H1 (cell line): ENCODE measurements around the gene FNDC3A. TPM values are rescaled to one million over a fixed set of nuclear protein-coding genes. Genes with fewer than 3 reads are reported as not detected.

Experiments
- CTCF ChIA-PET: fragments of 300-600 bp; sonication (Branson Sonifier 250); formaldehyde crosslinking; loops from one replicate; lab custom pipeline; 2021; ENCODE audit not compliant: partially characterized antibody; lab: Charles Lee
- POLR2A ChIA-PET: fragments of 300-600 bp; sonication (Branson Sonifier 250); formaldehyde crosslinking; loops from one replicate; lab custom pipeline; 2021; ENCODE audit warnings: inconsistent platforms; ENCODE audit not compliant: partially characterized antibody; lab: Charles Lee
- DNase-seq, 2 experiments: peaks; one replicate each; pipeline versions ENCODE4 v3.0.0 to v3.0.0-alpha.2; 2010 to 2022; ENCODE audit warnings: low spot score in 2 of 2, low read depth in 1 of 2, mixed read lengths in 1 of 2
- FAIRE-seq: peaks from 2 replicates; lab custom pipeline; 2011; peaks lifted over from hg19 to GRCh38; lab: Jason Lieb, UNC
- H2AFZ ChIP-seq: 2 replicates; pipeline ENCODE4 v1.8.1; 2012; ENCODE audit warnings: low read length, inconsistent platforms
- H2AK5ac ChIP-seq: 2 replicates; pipeline ENCODE4 v1.6.1; 2013; ENCODE audit warnings: low read depth, low read length
- H2BK120ac ChIP-seq: replicated peaks from 2 replicates; pipeline ENCODE3; 2013; ENCODE audit warnings: low read depth, low read length, inconsistent platforms
- H2BK12ac ChIP-seq: 2 replicates; pipeline ENCODE4 v1.6.1; 2013; ENCODE audit warnings: low read depth, low read length
- H2BK15ac ChIP-seq: 2 replicates; pipeline ENCODE4 v1.6.1; 2013; ENCODE audit warnings: low read length
- H2BK20ac ChIP-seq: 2 replicates; pipeline ENCODE4 v1.6.1; 2013; ENCODE audit warnings: low read length
- H2BK5ac ChIP-seq: 2 replicates; pipeline ENCODE4 v1.6.1; 2013; ENCODE audit warnings: low read depth, low read length
- H3K14ac ChIP-seq: 2 replicates; pipeline ENCODE4 v1.6.1; 2013; ENCODE audit warnings: inconsistent platforms; ENCODE audit not compliant: insufficient read length
- H3K18ac ChIP-seq: 2 replicates; pipeline ENCODE4 v1.6.1; 2013; ENCODE audit warnings: low read length; ENCODE audit errors: extremely low read depth
- H3K23ac ChIP-seq: 2 replicates; pipeline ENCODE4 v1.6.1; 2013; ENCODE audit warnings: inconsistent platforms; ENCODE audit not compliant: insufficient read length
- H3K23me2 ChIP-seq: 2 replicates; pipeline ENCODE4 v1.6.1; 2013; ENCODE audit warnings: low read depth, low read length
- H3K27ac ChIP-seq: 2 replicates; pipeline ENCODE4 v1.6.1; 2011; ENCODE audit warnings: low read depth, low read length, inconsistent platforms
- H3K27me3 ChIP-seq, 4 experiments: replicated peaks in 1 of 4; 1 replicate in 1 of 4; 2 replicates in 3 of 4; pipeline versions ENCODE4 v1.6.1 to v1.8.1; 2011 to 2013; ENCODE audit warnings: low read length in 3 of 4, mild to moderate bottlenecking in 3 of 4, inconsistent platforms in 2 of 4, mixed read lengths in 2 of 4, moderate library complexity in 1 of 4; ENCODE audit not compliant: control insufficient read depth in 3 of 4, insufficient read depth in 3 of 4; ENCODE audit errors: extremely low read depth in 1 of 4
- H3K36me3 ChIP-seq, 4 experiments: 2 replicates each; pipeline versions ENCODE4 v1.6.1 to v1.8.1; 2011 to 2013; ENCODE audit warnings: mild to moderate bottlenecking in 4 of 4, low read length in 3 of 4, moderate library complexity in 2 of 4, control low read depth in 1 of 4, inconsistent platforms in 1 of 4; ENCODE audit not compliant: insufficient read depth in 4 of 4, control insufficient read depth in 2 of 4
- H3K4ac ChIP-seq: replicated peaks from 2 replicates; pipeline ENCODE3; 2013; ENCODE audit warnings: low read length, low read depth, mixed read lengths, inconsistent platforms; ENCODE audit not compliant: insufficient read length
- H3K4me1 ChIP-seq, 4 experiments: replicated peaks in 1 of 4; 1 replicate in 1 of 4; 2 replicates in 3 of 4; pipeline versions ENCODE4 v1.6.1 to v1.8.1; 2011 to 2013; ENCODE audit warnings: low read length in 3 of 4, inconsistent platforms in 2 of 4, mixed read lengths in 1 of 4; ENCODE audit not compliant: insufficient read depth in 4 of 4, control insufficient read depth in 3 of 4
- H3K4me2 ChIP-seq, 2 experiments: 2 replicates each; pipeline versions ENCODE4 v1.6.1 to v1.8.1; 2011 to 2013; ENCODE audit warnings: low read depth in 2 of 2, low read length in 2 of 2, control low read depth in 1 of 2, inconsistent platforms in 1 of 2, mild to moderate bottlenecking in 1 of 2; ENCODE audit not compliant: insufficient read depth in 1 of 2
- H3K4me3 ChIP-seq, 4 experiments: fragments of 200-600, 300-600 bp in 1 of 4; sonication (generic), shearing (Covaris generic), sonication (Bioruptor Twin) in 1 of 4; 2 replicates each; pipeline versions ENCODE4 v1.5.1 to v1.8.1; 2011 to 2016; ENCODE audit warnings: low read length in 4 of 4, low read depth in 3 of 4, control low read depth in 2 of 4, inconsistent platforms in 2 of 4, mild to moderate bottlenecking in 2 of 4, mixed read lengths in 1 of 4, moderate library complexity in 1 of 4; ENCODE audit not compliant: insufficient read depth in 2 of 4; ENCODE audit errors: extremely low read depth in 1 of 4
- H3K56ac ChIP-seq: replicated peaks from 2 replicates; pipeline ENCODE3; 2013; ENCODE audit warnings: low read depth, mild to moderate bottlenecking, mixed read lengths, low read length, inconsistent platforms; ENCODE audit not compliant: insufficient read length
- H3K79me1 ChIP-seq: 2 replicates; pipeline ENCODE4 v1.6.1; 2013; ENCODE audit warnings: low read depth, low read length, control low read depth
- H3K79me2 ChIP-seq, 2 experiments: 2 replicates each; pipeline versions ENCODE4 v1.6.1 to v1.8.1; 2012 to 2013; ENCODE audit warnings: low read length in 2 of 2, mild to moderate bottlenecking in 2 of 2, inconsistent platforms in 1 of 2; ENCODE audit not compliant: insufficient read depth in 2 of 2, control insufficient read depth in 1 of 2
- H3K9ac ChIP-seq, 4 experiments: replicated peaks in 1 of 4; 1 replicate in 1 of 4; 2 replicates in 3 of 4; pipeline versions ENCODE4 v1.6.1 to v1.8.1; 2011 to 2013; ENCODE audit warnings: low read depth in 3 of 4, low read length in 3 of 4, control low read depth in 2 of 4, mild to moderate bottlenecking in 2 of 4, moderate library complexity in 2 of 4, inconsistent platforms in 1 of 4; ENCODE audit errors: extremely low read depth in 1 of 4
- H3K9me3 ChIP-seq, 2 experiments: 2 replicates each; pipeline versions ENCODE4 v1.6.1 to v1.8.1; 2012 to 2013; ENCODE audit warnings: mild to moderate bottlenecking in 2 of 2, moderate library complexity in 2 of 2, control low read depth in 1 of 2, inconsistent platforms in 1 of 2, low read depth in 1 of 2, low read length in 1 of 2, mixed read lengths in 1 of 2; ENCODE audit not compliant: insufficient read depth in 2 of 2
- H4K20me1 ChIP-seq, 2 experiments: replicated peaks in 1 of 2; 2 replicates each; pipeline versions ENCODE3 to v1.8.1; 2011 to 2013; ENCODE audit warnings: inconsistent platforms in 2 of 2, low read length in 2 of 2, mild to moderate bottlenecking in 1 of 2; ENCODE audit not compliant: insufficient read depth in 2 of 2, control insufficient read depth in 1 of 2
- H4K5ac ChIP-seq: 2 replicates; pipeline ENCODE4 v1.6.1; 2013; ENCODE audit warnings: low read length, low read depth, mixed read lengths, inconsistent platforms; ENCODE audit not compliant: insufficient read length
- H4K8ac ChIP-seq: 2 replicates; pipeline ENCODE4 v1.8.0; 2013; ENCODE audit warnings: mild to moderate bottlenecking, moderate library complexity, low read length, inconsistent platforms; ENCODE audit not compliant: insufficient read depth; ENCODE audit errors: extremely low read depth
- H4K91ac ChIP-seq: replicated peaks from 2 replicates; pipeline ENCODE3; 2013; ENCODE audit warnings: low read length, mixed read lengths, inconsistent platforms; ENCODE audit not compliant: insufficient read length
- RAD21 ChIP-seq, 2 experiments: IDR thresholded peaks in 1 of 2; conservative IDR thresholded peaks in 1 of 2; 2 replicates each; pipeline ENCODE4 v1.6.1; 2011; ENCODE audit warnings: low read depth in 2 of 2, low read length in 2 of 2, improper control_type of control experiment in 1 of 2, inconsistent platforms in 1 of 2, mild to moderate bottlenecking in 1 of 2, moderate library complexity in 1 of 2
- SAP30 ChIP-seq: fragments of 300-600 bp; sonication (generic); IDR thresholded peaks from 2 replicates; pipeline ENCODE4 v1.7.1; 2012; ENCODE audit warnings: low read length, moderate library complexity, mild to moderate bottlenecking, inconsistent platforms; ENCODE audit not compliant: insufficient read depth, insufficient replicate concordance
- SIX5 ChIP-seq: IDR thresholded peaks from 2 replicates; pipeline ENCODE4 v1.6.1; 2011; ENCODE audit warnings: mild to moderate bottlenecking, low read depth, low read length
- SP2 ChIP-seq: IDR thresholded peaks from 2 replicates; pipeline ENCODE4 v1.6.1; 2012; ENCODE audit warnings: mild to moderate bottlenecking, low read length, inconsistent platforms
- TAF7 ChIP-seq: optimal IDR thresholded peaks from 2 replicates; pipeline ENCODE3; 2011; ENCODE audit warnings: low read depth, mild to moderate bottlenecking, inconsistent platforms, low read length, moderate library complexity, borderline replicate concordance
- TBP ChIP-seq: IDR thresholded peaks from 2 replicates; pipeline ENCODE4 v1.6.1; 2011; ENCODE audit warnings: low read depth, low read length, improper control_type of control experiment
- ZNF274 ChIP-seq: IDR thresholded peaks from 2 replicates; pipeline ENCODE4 v1.7.0; 2012; ENCODE audit warnings: low read length, borderline replicate concordance; ENCODE audit errors: extremely low read depth
- WGBS, 2 experiments: shearing (Covaris generic) in 1 of 2; methylation state at CpG; one replicate each; pipeline versions ENCODE4 v1.1.6 to v1.1.7; 2013 to 2015; ENCODE audit warnings: low lambda C conversion rate in 2 of 2, mixed read lengths in 2 of 2, inconsistent platforms in 1 of 2, low coverage in 1 of 2, missing lambda C conversion rate in 1 of 2; ENCODE audit not compliant: insufficient replicate concordance in 2 of 2, insufficient coverage in 1 of 2, insufficient read length in 1 of 2; ENCODE audit errors: extremely low coverage in 1 of 2, missing lambda C conversion rate in 1 of 2; 5-methylcytosine and 5-hydroxymethylcytosine counted together
- polyA plus RNA-seq, 7 experiments: library from polyadenylated mRNA; depleted of rRNA in 3 of 7; stranded (reverse) in 5 of 7; unstranded in 2 of 7; fragments of >200 nt in 5 of 7; fragments of 200-250 nt in 2 of 7; gene quantifications; 1 replicate in 5 of 7; 2 replicates in 1 of 7; 4 replicates in 1 of 7; pipeline versions ENCODE4 v1.2.1 to v1.2.3, GENCODE V29; 2011 to 2013; ENCODE audit warnings: missing spikeins in 2 of 7, mixed read lengths in 2 of 7
- total RNA-seq: library from RNA; stranded (reverse); fragmentation: NEBNext Ultra II Directional; extraction: Animal tissue kit (Norgen Biotek cat#: 25700); gene quantifications from 2 replicates; pipeline ENCODE4 v1.2.1, GENCODE V29; 2021

FNDC3A gene
- total and polyA plus RNA-seq, 2 of the 8 experiments (the other 6 are each of a cell fraction or from before 2014, with no cell fraction given) = 14.6 to 26.0 TPM

- no peak overlapping the region for H2AK5ac ChIP-seq
- no peak for FAIRE-seq
- TF ChIP-seq SP2 = no peak
- no peak for TF ChIP-seq RAD21 (IDR thresholded peaks at IDR 0.05 in 1 of 2, conservative IDR thresholded peaks at IDR 0.05 in 1 of 2; ENCODE audit: low read depth in 2 of 2, low read length in 2 of 2)
- no peak for TF ChIP-seq TBP
- no peak for TF ChIP-seq TAF7
- no peak for TF ChIP-seq SAP30
- TF ChIP-seq ZNF274 = no peak
- TF ChIP-seq SIX5 = no peak
Measured at GRCh38 chr13:48942131-48942530, 33.6 kb upstream of the FNDC3A start.

More at GRCh38 chr13:48942131-48942530, 33.6 kb upstream of the FNDC3A start:
- 93% methylated on average over 2 of the region's 2 CpGs; no CpG with 5 or more reads in 1 of the 2 experiments for WGBS, 2 experiments
- H2BK20ac ChIP-seq = no peak overlapping the region
- no peak overlapping the region for H3K9ac ChIP-seq
- no peak overlapping the region for H2BK5ac ChIP-seq
- ChIA-PET CTCF (no interaction called here), POLR2A (interaction anchor here (0.7 kb wide), 1 partner anchor 42 kb away, joined by 3 read pairs; no protein-coding TSS in a partner anchor)
- no peaks in the 10 kb centered on the region for H3K79me1 ChIP-seq
- no peak overlapping the region for H4K91ac ChIP-seq
- no peak overlapping the region for H3K4me3 ChIP-seq
- no peak for DNase-seq
- H2AFZ ChIP-seq = no peak overlapping the region
- H3K4me2 ChIP-seq = no peak overlapping the region
- H3K14ac ChIP-seq = no peak overlapping the region
- H3K9me3 ChIP-seq = no peaks in the 10 kb centered on the region
- no peak overlapping the region for H3K23ac ChIP-seq
- no peak overlapping the region for H2BK120ac ChIP-seq
- no peak overlapping the region for H2BK15ac ChIP-seq
- no peak overlapping the region for H4K8ac ChIP-seq
- H3K18ac ChIP-seq = no peak overlapping the region
- H3K4ac ChIP-seq = no peak overlapping the region
- H2BK12ac ChIP-seq = no peak overlapping the region
- no peak overlapping the region for H3K27ac ChIP-seq
- no peaks in the 10 kb centered on the region for H4K20me1 ChIP-seq
- 0 out of 7 replicates have a peak, but pooled peaks cover 0 to 2% (median 0%) of the 10 kb centered on the region in 4 experiments for H3K4me1 ChIP-seq
- H4K5ac ChIP-seq = no peak overlapping the region
- no peak overlapping the region for H3K56ac ChIP-seq
- no peaks in the 10 kb centered on the region for H3K23me2 ChIP-seq
- no peaks in the 10 kb centered on the region for H3K79me2 ChIP-seq
- H3K36me3 ChIP-seq = no peaks in the 10 kb centered on the region
- no peaks in the 10 kb centered on the region for H3K27me3 ChIP-seq
